Mammary epithelial cell (primary cell): Measurements from ENCODE around the gene AGAP1.

Experiments used
- EZH2 ChIP-seq: IDR thresholded peaks from 2 replicates; pipeline ENCODE4 v1.6.1; 2012; ENCODE audit warnings: low read length, inconsistent platforms, borderline replicate concordance
- TF ChIP-seq, protein P1 (sequence below), 2 donors: IDR thresholded peaks in 1 of 2; conservative IDR thresholded peaks in 1 of 2; 2 replicates each; pipeline ENCODE4 v1.5.1; 2011 to 2012; ENCODE audit warnings: inconsistent platforms in 2 of 2, low read length in 2 of 2, mild to moderate bottlenecking in 2 of 2, control low read depth in 1 of 2, low read depth in 1 of 2; ENCODE audit not compliant: insufficient read depth in 1 of 2; ENCODE audit errors: extremely low read depth in 1 of 2

DNA sequence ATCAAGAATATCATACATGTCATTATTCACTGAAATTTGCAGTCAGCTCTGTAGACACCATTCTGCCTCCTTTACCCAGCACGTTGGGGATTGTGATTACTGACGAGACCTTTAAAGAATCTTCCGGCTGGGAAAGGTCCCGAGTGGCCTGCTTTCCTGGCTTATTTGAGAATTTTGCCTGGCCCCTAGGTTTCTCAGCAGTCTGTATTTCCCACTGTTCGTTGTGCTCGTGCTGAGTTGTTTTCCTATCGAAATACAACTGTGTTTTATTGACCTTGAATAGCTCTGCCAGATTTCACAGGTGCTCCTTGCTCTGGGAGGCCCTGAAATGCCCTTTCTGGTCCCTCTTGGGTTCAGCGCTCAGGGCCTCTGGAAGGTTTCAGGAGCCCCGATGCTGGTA lies 94.9 kb downstream of the AGAP1 start:
- TF ChIP-seq, protein P1, sequence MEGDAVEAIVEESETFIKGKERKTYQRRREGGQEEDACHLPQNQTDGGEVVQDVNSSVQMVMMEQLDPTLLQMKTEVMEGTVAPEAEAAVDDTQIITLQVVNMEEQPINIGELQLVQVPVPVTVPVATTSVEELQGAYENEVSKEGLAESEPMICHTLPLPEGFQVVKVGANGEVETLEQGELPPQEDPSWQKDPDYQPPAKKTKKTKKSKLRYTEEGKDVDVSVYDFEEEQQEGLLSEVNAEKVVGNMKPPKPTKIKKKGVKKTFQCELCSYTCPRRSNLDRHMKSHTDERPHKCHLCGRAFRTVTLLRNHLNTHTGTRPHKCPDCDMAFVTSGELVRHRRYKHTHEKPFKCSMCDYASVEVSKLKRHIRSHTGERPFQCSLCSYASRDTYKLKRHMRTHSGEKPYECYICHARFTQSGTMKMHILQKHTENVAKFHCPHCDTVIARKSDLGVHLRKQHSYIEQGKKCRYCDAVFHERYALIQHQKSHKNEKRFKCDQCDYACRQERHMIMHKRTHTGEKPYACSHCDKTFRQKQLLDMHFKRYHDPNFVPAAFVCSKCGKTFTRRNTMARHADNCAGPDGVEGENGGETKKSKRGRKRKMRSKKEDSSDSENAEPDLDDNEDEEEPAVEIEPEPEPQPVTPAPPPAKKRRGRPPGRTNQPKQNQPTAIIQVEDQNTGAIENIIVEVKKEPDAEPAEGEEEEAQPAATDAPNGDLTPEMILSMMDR (conservative IDR thresholded peaks at IDR 0.05 in 1 of 2, IDR thresholded peaks at IDR 0.05 in 1 of 2; ENCODE audit: extremely low read depth in 1 of 2, insufficient read depth in 1 of 2, low read depth in 1 of 2, low read length in 2 of 2): no peak
- no peak for TF ChIP-seq EZH2
